CD14-positive monocyte (primary cell): ENCODE measurements around the gene SLC35B3. TPM values are rescaled to one million over a fixed set of nuclear protein-coding genes. Genes with fewer than 3 reads are reported as not detected.

Experiments
- DNase-seq, 3 donors: peaks; one replicate each; pipeline ENCODE4 v3.0.0-alpha.2; 2011 to 2022
- H2AFZ ChIP-seq: 2 replicates; pipeline ENCODE4 v1.6.0; 2012; ENCODE audit warnings: mild to moderate bottlenecking, low read depth, low read length, inconsistent platforms; ENCODE audit not compliant: insufficient read depth, poor library complexity, severe bottlenecking
- H3K27ac ChIP-seq, 2 donors: 1 replicate in 1 of 2; 2 replicates in 1 of 2; pipeline ENCODE4 v1.5.1; 2012 to 2013; ENCODE audit warnings: low read length in 2 of 2, control low read depth in 1 of 2, inconsistent platforms in 1 of 2, low read depth in 1 of 2, mild to moderate bottlenecking in 1 of 2
- H3K27me3 ChIP-seq, 2 donors: one replicate each; pipeline versions ENCODE4 v1.6.0 to v1.6.1; 2011 to 2013; ENCODE audit warnings: low read length in 2 of 2; ENCODE audit not compliant: control insufficient read depth in 2 of 2, insufficient read depth in 2 of 2
- H3K36me3 ChIP-seq, 2 donors: replicated peaks in 1 of 2; 1 replicate in 1 of 2; 2 replicates in 1 of 2; pipeline versions ENCODE4 v1.5.1 to v1.6.1; 2012 to 2013; ENCODE audit warnings: low read length in 2 of 2, control low read depth in 1 of 2, inconsistent platforms in 1 of 2, mild to moderate bottlenecking in 1 of 2; ENCODE audit not compliant: insufficient read depth in 2 of 2, control insufficient read depth in 1 of 2
- H3K4me1 ChIP-seq, 2 donors: 1 replicate in 1 of 2; 2 replicates in 1 of 2; pipeline versions ENCODE4 v1.5.1 to v1.6.1; 2012 to 2013; ENCODE audit warnings: low read length in 2 of 2, control low read depth in 1 of 2, inconsistent platforms in 1 of 2, mild to moderate bottlenecking in 1 of 2, moderate library complexity in 1 of 2; ENCODE audit not compliant: insufficient read depth in 2 of 2, control insufficient read depth in 1 of 2
- H3K4me2 ChIP-seq: replicated peaks from 2 replicates; pipeline ENCODE3; 2012; ENCODE audit warnings: low read length, moderate library complexity, mild to moderate bottlenecking; ENCODE audit not compliant: poor library complexity, severe bottlenecking; ENCODE audit errors: extremely low read depth
- H3K4me3 ChIP-seq, 3 experiments: fragments of 200-600 bp in 1 of 3; sonication (generic) in 1 of 3; replicated peaks in 1 of 3; 1 replicate in 2 of 3; 2 replicates in 1 of 3; pipeline ENCODE4 v1.5.1; 2011 to 2013; ENCODE audit warnings: low read length in 3 of 3, mild to moderate bottlenecking in 3 of 3, control low read depth in 2 of 3, low read depth in 2 of 3, inconsistent platforms in 1 of 3, moderate library complexity in 1 of 3
- H3K79me2 ChIP-seq: 2 replicates; pipeline ENCODE4 v1.6.0; 2012; ENCODE audit warnings: mild to moderate bottlenecking, control low read depth, inconsistent platforms, low read length, moderate library complexity; ENCODE audit not compliant: insufficient read depth
- H3K9ac ChIP-seq: 2 replicates; pipeline ENCODE4 v1.6.0; 2017; ENCODE audit warnings: low read length, mild to moderate bottlenecking; ENCODE audit not compliant: insufficient read depth, poor library complexity, severe bottlenecking
- H3K9me3 ChIP-seq, 2 donors: replicated peaks in 1 of 2; 1 replicate in 1 of 2; 2 replicates in 1 of 2; pipeline versions ENCODE4 v1.5.1 to v1.6.1; 2012 to 2013; ENCODE audit warnings: low read length in 2 of 2, control low read depth in 1 of 2; ENCODE audit not compliant: control insufficient read depth in 1 of 2, insufficient read depth in 1 of 2
- H4K20me1 ChIP-seq: 2 replicates; pipeline ENCODE4 v1.6.0; 2012; ENCODE audit warnings: mild to moderate bottlenecking, low read length, control low read depth, moderate library complexity; ENCODE audit not compliant: insufficient read depth
- H3K27ac Mint-ChIP-seq, 7 donors: one replicate each; pipeline ENCODE4 v1.8.0; 2020; ENCODE audit warnings: mild to moderate bottlenecking in 7 of 7, mixed read lengths in 7 of 7, moderate library complexity in 6 of 7, inconsistent platforms in 2 of 7
- H3K27me3 Mint-ChIP-seq, 3 donors: one replicate each; pipeline ENCODE4 v1.8.0; 2021 to 2022; ENCODE audit warnings: low read depth in 3 of 3, mild to moderate bottlenecking in 3 of 3, mixed read lengths in 3 of 3, moderate library complexity in 3 of 3, inconsistent platforms in 1 of 3
- H3K36me3 Mint-ChIP-seq, 2 donors: one replicate each; pipeline ENCODE4 v1.8.0; 2020; ENCODE audit warnings: mixed read lengths in 2 of 2, inconsistent platforms in 1 of 2, mild to moderate bottlenecking in 1 of 2
- H3K4me1 Mint-ChIP-seq: one replicate; pipeline ENCODE4 v1.8.0; 2020; ENCODE audit warnings: mild to moderate bottlenecking, mixed read lengths
- H3K4me3 Mint-ChIP-seq, 2 donors: one replicate each; pipeline ENCODE4 v1.8.0; 2020; ENCODE audit warnings: mild to moderate bottlenecking in 2 of 2, mixed read lengths in 2 of 2, moderate library complexity in 1 of 2
- H3K9me3 Mint-ChIP-seq, 7 donors: one replicate each; pipeline ENCODE4 v1.8.0; 2020 to 2022; ENCODE audit warnings: mixed read lengths in 7 of 7, mild to moderate bottlenecking in 6 of 7, moderate library complexity in 6 of 7, inconsistent platforms in 2 of 7
- CTCF ChIP-seq: fragments of 200-600 bp; IDR thresholded peaks from one replicate; pipeline ENCODE4 v1.8.0; 2022; ENCODE audit warnings: antibody characterized with exemption, mild to moderate bottlenecking
- WGBS: methylation state at CpG from one replicate; pipeline ENCODE4 v1.1.5; 2013; ENCODE audit warnings: missing lambda C conversion rate; ENCODE audit not compliant: insufficient coverage; 5-methylcytosine and 5-hydroxymethylcytosine counted together
- intact Hi-C, 2 donors: fragments of 100-400 bp; cut with micrococcal nuclease; formaldehyde crosslinking; loops; one replicate each; pipeline versions ENCODE4 v1.15.0 to v1.15.1; 2023
- polyA minus RNA-seq: library from RNA; depleted of rRNA, polyadenylated mRNA; stranded (reverse); fragments of >200 nt; gene quantifications from 2 replicates; pipeline ENCODE4 v1.2.3, GENCODE V29; 2012
- polyA plus RNA-seq, 3 donors: library from polyadenylated mRNA; depleted of rRNA in 1 of 3; unstranded in 2 of 3; stranded (reverse) in 1 of 3; fragments of 300-500 nt in 2 of 3; fragments of >200 nt in 1 of 3; fragmentation: Illumina TruSeq in 2 of 3; gene quantifications; 1 replicate in 2 of 3; 2 replicates in 1 of 3; pipeline ENCODE4 v1.2.3, GENCODE V29; 2012 to 2021
- total RNA-seq, 12 experiments: library from RNA in 1 of 12; stranded (reverse) in 1 of 12; fragments of 120-200 nt in 1 of 12; gene quantifications; one replicate each; pipeline ENCODE4 v1.2.4 and lab custom pipeline; 2013 to 2026; ENCODE audit warnings: mixed read lengths in 6 of 12, inconsistent platforms in 1 of 12

The SLC35B3 gene
- 11.8 TPM for total RNA-seq (2013)
- polyA plus RNA-seq: 10 to 100 TPM in 1 of 3 donors, 1 to 10 TPM in 2; 7.9 to 14.0 (median 9.3) TPM
- 4.2 and 5.0 TPM in 2 replicates for polyA minus RNA-seq
- total RNA-seq (lab: John Stamatoyannopoulos, UW): 8.9 to 20.1 (median 12.5) reads per million in 11 experiments

DNA sequence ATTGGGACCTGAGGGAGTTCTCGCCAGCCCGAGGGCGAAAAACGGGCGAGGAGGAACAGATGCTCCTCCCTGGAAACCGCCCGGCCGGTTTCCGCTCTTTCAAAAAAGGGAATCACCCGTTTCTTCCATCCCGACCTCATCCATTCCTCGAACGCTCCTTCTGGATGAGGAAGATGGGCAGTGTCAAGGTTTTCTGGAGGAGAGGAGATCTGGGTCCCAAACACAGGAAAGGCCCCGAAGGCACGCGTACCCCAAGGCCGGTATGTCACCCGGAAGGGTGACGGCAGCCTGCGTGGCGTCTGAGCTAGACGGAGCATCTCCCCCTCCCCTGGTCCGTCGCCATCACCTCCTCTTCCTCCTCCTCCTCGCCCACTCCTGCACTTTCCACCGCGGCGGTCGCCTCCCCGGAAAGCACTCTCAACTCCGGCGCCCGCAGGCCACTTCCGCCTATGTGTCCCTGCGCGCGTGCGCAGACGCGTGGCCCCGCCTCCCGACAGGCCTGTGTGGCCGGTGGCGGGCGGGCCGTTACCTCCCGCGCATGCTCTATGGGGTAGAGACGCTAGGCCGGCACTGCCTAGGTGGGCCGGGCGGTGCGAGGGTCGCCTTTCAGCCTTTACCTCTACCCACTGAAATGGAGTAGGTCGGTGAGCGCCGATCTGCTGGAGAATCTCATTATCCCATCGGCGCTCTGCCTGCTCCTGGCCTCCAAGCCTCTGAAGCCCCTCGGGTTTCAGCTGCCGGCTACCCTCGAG, at the start of gene SLC35B3:
Gene SLC35B3, minus strand, starts transcription at position 453 of the 752 bp plus-strand sequence.
- Histone ChIP-seq H3K9me3 (no peaks in the 10 kb centered on the region), H3K36me3 (peaks cover 0 to 9% of the 10 kb centered on the region in 2 donors), H3K4me3 (peak within 1 kb of the TSS; percentile 77 to 99 (median 95)), H3K4me1 (peaks cover 13 to 32% of the 10 kb centered on the region in 2 donors), H2AFZ (peak within 1 kb of the TSS; percentile 97), H3K27me3 (no peaks in the 10 kb centered on the region), H3K4me2 (peak within 1 kb of the TSS; percentile 86), H3K79me2 (peaks cover 39% of the 10 kb centered on the region), H4K20me1 (peaks cover 8% of the 10 kb centered on the region), H3K9ac (peak within 1 kb of the TSS; percentile 94), H3K27ac (peak within 1 kb of the TSS; percentile 97)
- H3K4me1 Mint-ChIP-seq: peaks cover 29% of the 10 kb centered on the region
- 1% methylated on average over 47 of the region's 62 CpGs for WGBS
- intact Hi-C loops: loop anchor here in 1 of 2 donors (10.0 kb wide), 1 partner anchor 370 kb away; the partner anchor contains the start of gene BLOC1S5
- H3K27ac Mint-ChIP-seq: peak within 1 kb of the TSS; percentile 94 to 98 (median 96)
- H3K4me3 Mint-ChIP-seq: peak within 1 kb of the TSS; percentile 93 to 96
- DNase-seq: peak; percentile 92 to 97 (median 92)
- peaks cover 0 to 5% (median 3%) of the 10 kb centered on the region in 7 donors for H3K9me3 Mint-ChIP-seq
- H3K27me3 Mint-ChIP-seq: peaks cover 0 to 6% (median 0%) of the 10 kb centered on the region in 3 donors
- no peak for TF ChIP-seq CTCF
- peaks cover 7 to 10% of the 10 kb centered on the region in 2 donors for H3K36me3 Mint-ChIP-seq

- Histone ChIP-seq H3K27me3 (no peaks in the 10 kb centered on the region), H3K79me2 (no peaks in the 10 kb centered on the region), H3K9ac (no peak overlapping the region), H2AFZ (no peak overlapping the region), H3K4me3 (no peak overlapping the region), H4K20me1 (no peaks in the 10 kb centered on the region), H3K36me3 (no peaks in the 10 kb centered on the region), H3K4me1 (no peaks in the 10 kb centered on the region), H3K4me2 (no peak overlapping the region), H3K27ac (no peak overlapping the region), H3K9me3 (peaks cover 0 to 6% of the 10 kb centered on the region in 2 donors)
- H3K4me1 Mint-ChIP-seq: no peaks in the 10 kb centered on the region
- no peak for DNase-seq
- H3K9me3 Mint-ChIP-seq: peaks cover 0 to 2% (median 0%) of the 10 kb centered on the region in 7 donors
- whole genome bisulfite sequencing: no CpG with 5 or more reads among the region's 1 CpG
- H3K27me3 Mint-ChIP-seq: peaks cover 0 to 1% (median 1%) of the 10 kb centered on the region in 3 donors
- no peak overlapping the region for H3K27ac Mint-ChIP-seq
- no peaks in the 10 kb centered on the region for H3K36me3 Mint-ChIP-seq
- no peak overlapping the region for H3K4me3 Mint-ChIP-seq
- no peak for TF ChIP-seq CTCF
- intact Hi-C loops: no loop called here
Observed at GRCh38 chr6:8483650-8484049, 48.3 kb upstream of the SLC35B3 start.
